Suppressor macrophage treated with lipopolysaccharide for 4 hours (primary cell): ENCODE results near the gene FOXP2.
"Not testable (repeated sequence)": the region's sequence is repeated elsewhere in the genome, so short reads cannot be mapped to it uniquely, and the experiment has no call there.

ENCODE experiments used
- DNase-seq: peaks from one replicate; pipeline ENCODE4 v3.0.0-alpha.2; 2020

The FOXP2 gene

GRCh38 chr7:114414156-114415063 lies at the start of gene FOXP2:
FOXP2 (plus strand) TSS chr7:114414815; CDS start chr7:114426512, 11,697 bp downstream.
- no peak for DNase-seq

DNA sequence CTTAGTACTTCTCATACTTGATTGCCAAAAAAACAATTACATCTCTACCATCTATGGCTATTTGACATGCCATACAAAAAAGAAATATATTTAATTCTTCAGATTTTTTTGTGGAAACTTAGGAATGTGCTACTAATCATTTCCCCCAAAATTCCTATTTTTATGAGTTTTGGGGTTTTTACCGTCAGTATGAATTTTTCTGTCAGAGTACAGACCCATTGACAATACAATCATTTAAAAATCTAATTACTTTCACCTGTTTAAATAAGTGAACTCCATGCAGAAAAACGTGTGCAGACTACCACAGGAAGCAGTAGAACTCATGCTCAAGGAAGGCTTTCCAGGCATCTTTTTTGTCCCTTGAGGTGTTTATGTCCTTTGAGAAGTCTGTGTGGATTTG lies 48.8 kb upstream of the FOXP2 start:
- DNase-seq: no peak

- no peak for DNase-seq
Measured at GRCh38 chr7:114368492-114368891, 46.1 kb upstream of the FOXP2 start.

GRCh38 chr7:114369294-114369693 lies 45.3 kb upstream of the FOXP2 start:
- no peak for DNase-seq

- DNase-seq: no peak
Measured at GRCh38 chr7:114372619-114373018, 42.0 kb upstream of the FOXP2 start.

- no peak for DNase-seq
Measured at GRCh38 chr7:114375907-114376306, 38.7 kb upstream of the FOXP2 start.

DNA sequence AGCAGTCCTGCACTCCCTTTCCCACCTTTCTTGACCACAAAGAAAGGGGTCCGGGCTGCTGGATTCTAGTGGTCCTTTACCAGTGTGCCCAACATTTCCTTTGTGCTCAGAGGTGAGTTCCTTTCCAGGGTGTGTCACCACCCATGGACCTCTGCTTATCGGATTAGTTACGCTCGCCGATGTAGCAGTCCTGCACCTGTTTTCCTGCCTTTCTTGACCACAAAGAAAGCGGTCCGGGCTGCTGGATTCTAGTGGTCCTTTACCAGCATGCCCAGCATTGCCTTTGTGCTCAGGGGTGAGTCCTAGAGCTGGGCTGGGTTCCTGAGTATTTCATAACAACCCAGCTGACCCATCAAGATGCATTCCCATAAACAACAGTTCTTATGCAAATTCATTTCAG lies 30.7 kb upstream of the FOXP2 start:
- DNase-seq: not testable (repeated sequence)

DNA sequence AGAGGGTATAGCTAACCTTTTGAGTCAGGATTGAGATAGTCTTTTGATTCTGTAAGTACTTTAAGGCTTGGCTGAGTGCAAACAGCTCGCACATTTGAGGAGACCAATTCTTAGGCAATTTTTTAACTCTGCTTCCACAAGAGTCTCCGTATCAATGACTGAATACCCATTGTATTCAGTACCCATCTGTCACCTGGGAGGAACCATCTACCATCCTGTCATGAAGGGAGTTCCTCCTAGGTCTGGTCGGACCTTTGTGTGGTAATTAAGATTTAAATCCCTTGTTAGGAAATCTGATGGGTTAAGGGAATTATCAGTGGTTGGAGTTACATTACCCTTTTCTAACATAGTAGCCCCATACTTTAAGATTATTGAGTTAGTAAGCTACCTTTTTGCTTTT lies 30.3 kb upstream of the FOXP2 start:
- DNase-seq: not testable (repeated sequence)

DNA sequence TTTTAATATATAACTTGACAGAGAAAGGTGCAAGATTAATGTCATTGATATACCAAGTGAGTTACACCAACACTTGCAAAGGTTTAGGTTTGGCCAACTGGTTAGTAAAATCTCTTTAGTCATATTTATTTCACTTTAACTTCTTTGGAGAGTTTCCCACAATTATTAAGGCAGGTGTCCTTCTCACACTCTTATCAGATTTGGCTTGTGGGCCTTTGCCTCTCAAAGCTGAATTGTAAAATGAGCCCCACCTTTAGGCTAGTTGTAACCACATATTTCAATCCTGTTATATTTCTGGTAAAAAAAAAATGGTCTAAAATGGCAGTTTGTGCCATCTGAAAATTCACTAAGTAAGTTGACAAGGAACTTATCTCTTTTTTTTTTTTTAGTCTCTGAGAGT lies 26.6 kb upstream of the FOXP2 start:
- no peak for DNase-seq

DNA sequence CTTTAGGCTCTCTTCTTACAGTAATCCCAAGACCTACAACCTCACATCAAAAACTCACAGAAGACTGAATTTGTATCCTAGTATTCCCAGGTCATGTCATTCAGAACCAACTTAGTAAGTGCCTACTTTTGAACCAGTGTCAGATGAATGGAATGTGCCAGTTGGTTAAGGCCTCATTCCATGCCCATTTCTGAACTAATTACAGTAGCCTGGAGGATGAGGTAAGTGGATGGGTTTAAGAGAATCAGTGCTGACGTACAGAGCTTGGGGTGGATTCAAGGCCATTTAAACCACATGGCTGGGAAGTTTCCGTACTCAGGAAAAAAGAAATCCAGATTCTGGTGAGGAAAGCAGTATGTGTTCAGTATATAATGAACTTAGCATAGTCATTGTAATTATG lies 21.9 kb upstream of the FOXP2 start:
- no peak for DNase-seq

DNA sequence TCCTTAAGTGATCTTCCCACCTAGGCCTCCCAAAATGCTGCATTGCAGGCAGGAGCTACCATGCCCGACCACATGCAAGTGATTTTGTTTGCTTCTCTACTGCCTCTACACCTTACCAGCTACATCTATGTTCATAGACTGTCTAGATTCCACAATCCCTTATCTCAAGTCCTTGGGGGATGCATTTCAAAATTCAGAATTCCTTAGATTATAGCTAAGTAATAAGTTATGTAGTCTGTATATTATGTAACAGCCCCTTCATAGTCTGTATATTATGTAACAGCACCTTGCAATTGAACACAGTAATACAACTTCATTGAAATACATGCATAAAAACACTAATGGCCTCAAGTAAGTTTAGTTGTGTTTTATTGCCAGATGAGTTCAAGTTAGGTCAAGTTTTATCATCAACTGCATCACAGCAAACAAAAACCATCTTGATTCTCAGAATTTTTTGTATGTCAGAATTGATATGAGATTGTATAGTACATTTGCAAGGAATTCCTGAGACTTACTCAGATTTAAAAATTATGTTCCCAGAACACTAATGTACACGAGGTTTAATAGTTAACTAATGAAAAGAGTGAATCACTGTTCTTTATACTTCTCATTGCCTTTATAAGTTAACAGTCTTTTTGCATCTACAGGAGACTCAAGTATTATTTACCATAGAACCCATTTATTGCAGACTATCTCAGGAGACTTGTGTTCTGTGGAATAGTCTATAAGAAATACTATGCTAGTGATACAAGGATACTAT lies 11.6 kb upstream of the FOXP2 start:
- no peak for DNase-seq

DNA sequence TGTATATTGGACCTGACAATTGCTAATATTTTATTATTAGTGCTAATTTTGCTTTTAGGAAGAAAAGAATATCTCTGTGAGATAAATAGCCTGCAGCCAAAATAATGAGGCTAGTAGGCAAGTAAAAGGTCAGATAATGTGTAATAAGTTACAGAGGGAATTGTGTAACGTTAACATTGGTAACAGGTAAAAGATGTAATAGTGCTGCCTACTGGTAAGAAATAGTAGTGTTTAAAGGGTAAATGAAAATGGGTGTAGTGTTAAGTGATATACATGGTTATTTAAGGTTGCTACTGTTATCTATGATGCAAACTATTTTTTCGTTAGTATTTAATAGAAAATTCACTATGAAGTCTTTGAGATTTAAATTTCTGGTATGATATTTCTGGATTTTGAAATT lies 9.2 kb upstream of the FOXP2 start:
- no peak for DNase-seq

GRCh38 chr7:114409750-114410149 lies 4.9 kb upstream of the FOXP2 start:
- no peak for DNase-seq

GRCh38 chr7:114412548-114412947 lies 2.1 kb upstream of the FOXP2 start:
- DNase-seq: no peak

- no peak for DNase-seq
Measured at GRCh38 chr7:114413761-114414155, 857 bp upstream of the FOXP2 start.

DNA sequence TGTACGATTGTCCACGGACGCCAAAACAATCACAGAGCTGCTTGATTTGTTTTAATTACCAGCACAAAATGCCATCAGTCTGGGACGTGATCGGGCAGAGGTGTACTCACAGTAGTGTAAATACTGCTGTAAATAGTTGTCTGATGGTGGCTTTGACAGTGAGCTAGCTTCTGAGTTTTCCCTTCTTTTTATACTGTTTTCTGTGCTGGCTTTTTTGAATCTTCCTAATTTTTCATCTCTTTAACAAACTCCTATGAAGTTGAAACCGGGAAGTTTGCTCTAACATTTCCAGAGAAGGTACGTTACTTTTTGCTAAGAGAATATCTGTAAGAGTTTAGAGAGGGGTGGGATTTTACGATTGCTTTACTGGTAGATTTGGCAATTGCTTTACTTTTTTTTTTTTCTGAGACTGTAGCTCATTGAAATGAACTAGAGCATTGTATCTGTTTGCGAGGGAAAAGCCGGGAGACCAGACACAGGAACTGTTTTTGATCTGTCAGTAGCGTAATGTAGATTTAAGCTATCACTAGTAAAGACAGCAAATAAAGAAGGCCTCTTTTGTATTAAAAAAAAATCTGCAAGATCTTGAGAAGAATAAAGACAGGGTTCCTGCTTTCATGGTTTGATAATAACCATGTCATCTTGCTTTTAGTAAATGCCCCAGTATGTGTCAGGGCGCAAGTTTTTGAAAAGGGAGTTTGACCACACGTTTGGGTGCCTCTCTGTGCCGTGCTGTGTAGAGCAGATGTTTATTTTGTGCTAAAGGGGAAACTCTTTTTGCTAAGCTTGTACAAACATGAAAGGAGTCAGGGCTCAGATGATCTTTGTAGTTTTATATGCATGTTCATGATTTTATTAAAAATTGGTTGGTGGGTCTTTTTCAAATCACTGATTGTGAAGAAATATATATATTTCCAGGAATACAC lies 712 bp downstream of the FOXP2 start:
- DNase-seq: no peak

GRCh38 chr7:114416129-114416990 lies 1.7 kb downstream of the FOXP2 start:
- no peak for DNase-seq

DNA sequence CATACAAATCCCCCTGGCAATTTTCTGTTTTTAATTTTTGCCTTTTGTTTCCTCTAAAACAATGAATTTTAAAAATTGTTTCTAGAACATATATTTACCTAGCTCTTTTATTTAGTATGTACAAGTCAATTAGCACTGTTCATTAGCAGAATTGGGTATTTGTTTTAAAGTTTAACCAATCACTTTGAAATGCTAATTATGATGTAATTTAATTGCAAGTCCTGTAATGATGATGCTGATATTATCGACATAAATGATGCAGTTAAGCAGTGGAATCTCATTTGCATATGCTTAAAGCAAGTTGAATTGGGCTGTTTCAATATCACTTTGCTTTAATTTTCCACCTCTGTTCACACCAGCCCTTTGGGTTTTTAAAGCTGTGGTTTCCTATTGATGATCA lies 2.7 kb downstream of the FOXP2 start:
- DNase-seq: no peak

DNA sequence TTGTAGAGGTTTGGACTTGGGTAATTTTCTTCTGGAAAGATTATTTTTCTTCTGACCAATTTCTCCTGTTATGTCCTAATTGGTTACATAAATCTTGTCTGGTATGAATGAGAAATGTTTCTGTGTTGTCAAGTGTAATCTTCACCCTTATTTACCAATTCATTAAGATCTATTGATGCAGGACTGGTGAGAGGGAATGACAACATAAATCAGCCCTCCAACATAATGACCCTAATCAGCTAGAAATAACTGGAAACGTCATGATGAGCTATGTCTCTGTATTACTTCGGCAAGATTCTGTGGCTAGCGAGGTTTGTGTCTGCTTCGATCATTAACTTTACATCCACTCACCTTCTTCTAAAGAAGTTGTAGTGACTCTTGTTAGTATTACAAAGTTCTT lies 3.5 kb downstream of the FOXP2 start:
- DNase-seq: no peak

DNA sequence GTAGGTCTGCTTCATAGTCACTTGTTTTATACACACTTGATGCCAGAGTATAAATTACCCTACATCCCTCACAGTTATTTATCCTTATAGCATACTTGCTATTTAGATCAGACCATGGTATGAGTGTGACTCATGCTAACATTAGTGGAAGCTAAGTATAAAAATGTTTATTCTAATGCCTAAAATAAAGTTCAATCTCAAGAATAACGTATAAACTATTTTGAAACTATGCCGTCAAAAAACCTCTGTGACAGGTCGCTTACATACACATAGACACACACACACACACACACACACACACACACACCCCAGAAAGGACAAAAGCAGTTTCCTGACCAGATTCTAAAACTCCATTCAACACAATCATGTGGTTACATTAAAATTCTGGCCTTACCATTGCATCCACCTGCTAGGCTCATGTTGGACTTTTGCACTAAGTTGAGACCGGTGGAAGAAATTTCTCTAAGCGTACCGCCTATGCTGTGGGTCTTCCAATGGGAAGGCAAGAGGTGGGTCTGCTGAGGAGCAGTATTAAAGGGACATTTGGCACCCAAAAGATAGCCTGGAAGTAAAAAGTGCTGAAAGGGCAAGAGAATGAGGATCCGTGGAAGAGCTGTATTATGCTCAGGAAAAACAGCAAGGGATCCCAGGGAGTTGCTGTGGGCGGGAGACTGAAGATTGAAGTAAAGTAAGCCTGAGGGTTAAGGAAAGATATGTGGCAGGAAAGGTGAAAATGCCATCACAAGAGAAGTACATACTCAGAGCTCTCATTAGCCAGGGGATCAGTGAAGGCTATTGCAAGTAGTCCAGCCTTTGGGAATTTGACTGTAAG lies 5.0 kb downstream of the FOXP2 start:
- DNase-seq: no peak
